Measurements from ENCODE around the gene ARMS2.

The ARMS2 gene

GRCh38 chr10:122461729-122462532 lies 7.5 kb downstream of the ARMS2 start:
- Histone ChIP-seq H2BK5ac (ENCODE audit: low read depth, low read length, poor library complexity) (no peak overlapping the region), H2AFZ (ENCODE audit: insufficient read depth, low read length, poor library complexity) (peak overlapping the region; percentile 6), H4K12ac (ENCODE audit: low read depth, low read length) (no peak overlapping the region), H2BK120ac (ENCODE audit: insufficient read depth, low read length, poor library complexity) (peak overlapping the region; percentile 2), H3K9ac (ENCODE audit: low read length) (peak overlapping the region; percentile 66), H3K79me2 (ENCODE audit: control insufficient read depth, insufficient read depth, low read length, poor library complexity) (peaks cover 4% of the 10 kb centered on the region), H3K4me2 (ENCODE audit: low read length) (peak overlapping the region; percentile 67), H2BK12ac (ENCODE audit: low read length) (peak overlapping the region; percentile 5), H3K36me3 (ENCODE audit: control insufficient read depth in 1 of 2, insufficient read depth in 2 of 2, low read length in 2 of 2) (peaks cover 0 to 6% of the 10 kb centered on the region in 2 experiments), H3K27ac (ENCODE audit: low read depth, low read length) (no peak overlapping the region), H3K9me3 (ENCODE audit: insufficient read depth, low read depth, low read length) (peaks cover 10% of the 10 kb centered on the region), H3K4me3 (ENCODE audit: low read depth, low read length) (peak overlapping the region; percentile 73), H4K91ac (ENCODE audit: low read depth, low read length) (peak overlapping the region; percentile 77), H2AK5ac (ENCODE audit: low read length) (no peak overlapping the region), H3K79me1 (ENCODE audit: low read length) (peaks cover 10% of the 10 kb centered on the region), H3K18ac (ENCODE audit: low read length) (peak overlapping the region; percentile 23), H3K4ac (ENCODE audit: low read depth, low read length) (no peak overlapping the region), H4K8ac (ENCODE audit: low read depth, low read length) (peak overlapping the region; percentile 20), H3K4me1 (ENCODE audit: control insufficient read depth in 1 of 2, insufficient read depth in 2 of 2, low read length in 2 of 2) (peaks cover 14 to 24% of the 10 kb centered on the region in 2 experiments), H3K14ac (ENCODE audit: low read length) (peak overlapping the region; percentile 4), H3K23ac (ENCODE audit: low read length) (no peak overlapping the region), H3K27me3 (ENCODE audit: insufficient read depth, low read length) (peaks cover 37% of the 10 kb centered on the region)
- WGBS (ENCODE audit: extremely low coverage, insufficient coverage, insufficient read length) = no CpG with 5 or more reads among the region's 95 CpGs
- no peak for DNase-seq

GRCh38 chr10:122462533-122463465 lies 8.3 kb downstream of the ARMS2 start:
- no peak overlapping the region for H4K91ac ChIP-seq (ENCODE audit: low read depth, low read length)
- H3K27me3 ChIP-seq (ENCODE audit: insufficient read depth, low read length) = peaks cover 37% of the 10 kb centered on the region
- peak overlapping the region; percentile 38 for H3K23ac ChIP-seq (ENCODE audit: low read length)

GRCh38 chr10:122463466-122464249 lies 9.2 kb downstream of the ARMS2 start:
- H3K18ac ChIP-seq (ENCODE audit: low read length) = no peak overlapping the region
- H2AFZ ChIP-seq (ENCODE audit: insufficient read depth, low read length, poor library complexity) = peak overlapping the region; percentile 50
- no peak overlapping the region for H3K23ac ChIP-seq (ENCODE audit: low read length)
- peaks cover 10% of the 10 kb centered on the region for H3K79me1 ChIP-seq (ENCODE audit: low read length)
- no peak overlapping the region for H3K4ac ChIP-seq (ENCODE audit: low read depth, low read length)
- no peak overlapping the region for H4K91ac ChIP-seq (ENCODE audit: low read depth, low read length)
- H3K4me2 ChIP-seq (ENCODE audit: low read length) = peak overlapping the region; percentile 67
- H2BK120ac ChIP-seq (ENCODE audit: insufficient read depth, low read length, poor library complexity) = no peak overlapping the region
- no peak overlapping the region for H4K8ac ChIP-seq (ENCODE audit: low read depth, low read length)
- peaks cover 37% of the 10 kb centered on the region for H3K27me3 ChIP-seq (ENCODE audit: insufficient read depth, low read length)
- no peak overlapping the region for H2BK5ac ChIP-seq (ENCODE audit: low read depth, low read length, poor library complexity)
- no CpG with 5 or more reads among the region's 17 CpGs for WGBS (ENCODE audit: extremely low coverage, insufficient coverage, insufficient read length)
- no peak overlapping the region for H4K12ac ChIP-seq (ENCODE audit: low read depth, low read length)
- H3K4me1 ChIP-seq (ENCODE audit: control insufficient read depth in 1 of 2, insufficient read depth in 2 of 2, low read length in 2 of 2) = peaks cover 14 to 24% of the 10 kb centered on the region in 2 experiments
- DNase-seq = no peak
- H3K79me2 ChIP-seq (ENCODE audit: control insufficient read depth, insufficient read depth, low read length, poor library complexity) = peaks cover 4% of the 10 kb centered on the region
- H2BK12ac ChIP-seq (ENCODE audit: low read length) = no peak overlapping the region
- H3K9me3 ChIP-seq (ENCODE audit: insufficient read depth, low read depth, low read length) = peaks cover 10% of the 10 kb centered on the region
- H3K9ac ChIP-seq (ENCODE audit: low read length) = no peak overlapping the region
- H3K36me3 ChIP-seq (ENCODE audit: control insufficient read depth in 1 of 2, insufficient read depth in 2 of 2, low read length in 2 of 2) = peaks cover 0 to 6% of the 10 kb centered on the region in 2 experiments
- H3K14ac ChIP-seq (ENCODE audit: low read length) = no peak overlapping the region
- H3K27ac ChIP-seq (ENCODE audit: low read depth, low read length) = no peak overlapping the region
- H2AK5ac ChIP-seq (ENCODE audit: low read length) = no peak overlapping the region
- H3K4me3 ChIP-seq (ENCODE audit: low read depth, low read length) = peak overlapping the region; percentile 73

More at GRCh38 chr10:122462533-122463465, 8.3 kb downstream of the ARMS2 start:
- Histone ChIP-seq H3K27ac (ENCODE audit: low read depth, low read length) (no peak overlapping the region), H4K8ac (ENCODE audit: low read depth, low read length) (no peak overlapping the region), H2AFZ (ENCODE audit: insufficient read depth, low read length, poor library complexity) (no peak overlapping the region), H3K79me2 (ENCODE audit: control insufficient read depth, insufficient read depth, low read length, poor library complexity) (peaks cover 4% of the 10 kb centered on the region), H3K4me3 (ENCODE audit: low read depth, low read length) (peak overlapping the region; percentile 73), H3K79me1 (ENCODE audit: low read length) (peaks cover 10% of the 10 kb centered on the region), H2AK5ac (ENCODE audit: low read length) (no peak overlapping the region), H3K14ac (ENCODE audit: low read length) (no peak overlapping the region), H2BK5ac (ENCODE audit: low read depth, low read length, poor library complexity) (no peak overlapping the region), H3K18ac (ENCODE audit: low read length) (no peak overlapping the region), H3K4me1 (ENCODE audit: control insufficient read depth in 1 of 2, insufficient read depth in 2 of 2, low read length in 2 of 2) (peaks cover 14 to 24% of the 10 kb centered on the region in 2 experiments), H3K4me2 (ENCODE audit: low read length) (peak overlapping the region; percentile 67), H4K12ac (ENCODE audit: low read depth, low read length) (no peak overlapping the region), H2BK120ac (ENCODE audit: insufficient read depth, low read length, poor library complexity) (no peak overlapping the region), H3K36me3 (ENCODE audit: control insufficient read depth in 1 of 2, insufficient read depth in 2 of 2, low read length in 2 of 2) (peaks cover 0 to 6% of the 10 kb centered on the region in 2 experiments), H3K9ac (ENCODE audit: low read length) (peak overlapping the region; percentile 75), H3K4ac (ENCODE audit: low read depth, low read length) (no peak overlapping the region), H3K9me3 (ENCODE audit: insufficient read depth, low read depth, low read length) (peaks cover 10% of the 10 kb centered on the region), H2BK12ac (ENCODE audit: low read length) (no peak overlapping the region)
- peak in 1 of 2 donors; percentile 37 for DNase-seq
- no CpG with 5 or more reads among the region's 47 CpGs for WGBS (ENCODE audit: extremely low coverage, insufficient coverage, insufficient read length)

GRCh38 chr10:122464250-122464510 lies 9.7 kb downstream of the ARMS2 start:
- Histone ChIP-seq H3K27ac (ENCODE audit: low read depth, low read length) (no peak overlapping the region), H2AFZ (ENCODE audit: insufficient read depth, low read length, poor library complexity) (no peak overlapping the region), H3K4me3 (ENCODE audit: low read depth, low read length) (no peak overlapping the region), H3K18ac (ENCODE audit: low read length) (no peak overlapping the region), H3K36me3 (ENCODE audit: control insufficient read depth in 1 of 2, insufficient read depth in 2 of 2, low read length in 2 of 2) (peaks cover 0 to 6% of the 10 kb centered on the region in 2 experiments), H3K4ac (ENCODE audit: low read depth, low read length) (no peak overlapping the region), H2AK5ac (ENCODE audit: low read length) (no peak overlapping the region), H2BK5ac (ENCODE audit: low read depth, low read length, poor library complexity) (no peak overlapping the region), H3K9ac (ENCODE audit: low read length) (no peak overlapping the region), H4K8ac (ENCODE audit: low read depth, low read length) (no peak overlapping the region), H3K9me3 (ENCODE audit: insufficient read depth, low read depth, low read length) (peaks cover 10% of the 10 kb centered on the region), H3K79me2 (ENCODE audit: control insufficient read depth, insufficient read depth, low read length, poor library complexity) (peaks cover 4% of the 10 kb centered on the region), H3K23ac (ENCODE audit: low read length) (no peak overlapping the region), H4K12ac (ENCODE audit: low read depth, low read length) (no peak overlapping the region), H3K4me2 (ENCODE audit: low read length) (no peak overlapping the region), H3K27me3 (ENCODE audit: insufficient read depth, low read length) (peaks cover 35% of the 10 kb centered on the region), H3K4me1 (ENCODE audit: control insufficient read depth in 1 of 2, insufficient read depth in 2 of 2, low read length in 2 of 2) (peaks cover 14 to 24% of the 10 kb centered on the region in 2 experiments), H2BK12ac (ENCODE audit: low read length) (no peak overlapping the region), H3K79me1 (ENCODE audit: low read length) (peaks cover 10% of the 10 kb centered on the region), H3K14ac (ENCODE audit: low read length) (no peak overlapping the region), H4K91ac (ENCODE audit: low read depth, low read length) (no peak overlapping the region), H2BK120ac (ENCODE audit: insufficient read depth, low read length, poor library complexity) (no peak overlapping the region)
- DNase-seq = no peak
- no CpG with 5 or more reads among the region's 4 CpGs for WGBS (ENCODE audit: extremely low coverage, insufficient coverage, insufficient read length)

Data from trophoblast cell (in vitro differentiated cells and primary cell).